Measurements from ENCODE around the gene IL17RD.

The IL17RD gene

DNA sequence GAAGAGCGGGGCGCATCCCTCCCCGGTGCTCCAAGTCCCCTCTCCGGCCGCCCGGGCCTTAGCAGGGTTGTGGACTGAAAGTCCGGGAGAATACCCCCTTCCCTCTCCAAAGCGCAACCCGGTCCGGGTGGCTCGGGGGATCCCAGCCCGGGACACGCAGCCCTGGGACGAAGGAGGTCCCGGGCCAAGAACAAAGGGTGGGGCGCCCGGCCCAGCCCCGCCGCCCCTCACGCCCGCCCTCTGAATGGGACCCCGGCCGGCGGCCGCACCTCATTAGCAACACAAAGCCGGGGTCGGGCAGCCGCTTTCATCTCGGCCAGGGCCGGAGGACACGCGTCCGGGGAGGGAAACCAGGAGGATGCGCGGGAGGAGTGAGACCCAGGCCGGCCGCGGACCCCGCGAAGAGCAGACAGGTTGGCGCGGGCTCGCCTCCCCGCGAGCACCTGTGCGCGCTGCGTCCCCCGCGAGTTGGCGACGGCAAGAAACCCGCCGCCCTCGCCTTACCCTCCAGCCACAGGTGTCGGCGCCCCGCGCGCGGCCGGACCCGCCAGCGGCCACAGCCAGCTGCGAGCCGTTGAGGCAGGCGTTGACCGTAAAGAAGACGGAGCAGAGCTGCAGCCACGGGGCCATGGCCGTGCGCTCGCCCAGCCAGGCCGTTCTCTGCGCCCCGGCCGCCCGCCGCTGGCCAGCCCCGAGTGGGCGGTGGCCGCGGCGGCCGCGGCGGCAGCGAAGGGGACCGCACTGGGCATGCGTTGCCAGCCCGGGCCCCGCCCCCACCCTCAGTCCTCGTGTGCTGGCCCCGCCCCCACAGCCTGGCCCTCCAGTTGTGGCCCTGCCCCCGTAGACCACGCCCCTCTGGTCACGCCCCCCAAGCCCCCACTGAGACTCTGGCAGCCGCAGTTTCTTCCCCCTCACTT lies at the start of gene IL17RD:
IL17RD (minus strand) TSS at position 697 of the 917 bp plus-strand sequence; CDS start at position 630, 67 bp downstream.
- in situ Hi-C loops (cut with MboI; ENCODE audit: low sequenced_read_pairs): no loop called here

DNA sequence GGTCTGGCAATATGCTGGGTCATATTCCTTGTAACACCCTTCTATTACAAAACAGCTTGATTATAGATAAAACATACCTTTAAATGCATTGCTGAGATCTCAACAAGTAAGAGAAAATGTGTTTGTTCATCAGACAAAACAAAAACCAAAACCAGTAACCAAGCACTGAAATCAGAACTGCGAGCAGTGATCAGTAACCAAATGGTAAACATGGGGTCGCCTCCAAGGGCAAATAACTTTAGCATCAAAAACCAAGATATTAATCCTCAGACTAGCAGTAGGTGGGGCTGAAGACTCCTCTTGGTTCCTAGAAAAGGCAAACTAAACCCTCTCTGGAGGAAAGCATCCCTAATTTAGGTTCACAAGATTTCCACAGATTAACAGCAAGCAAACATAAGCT lies 41.3 kb upstream of the IL17RD start:
- in situ Hi-C loops (cut with MboI; ENCODE audit: low sequenced_read_pairs): no loop called here

DNA sequence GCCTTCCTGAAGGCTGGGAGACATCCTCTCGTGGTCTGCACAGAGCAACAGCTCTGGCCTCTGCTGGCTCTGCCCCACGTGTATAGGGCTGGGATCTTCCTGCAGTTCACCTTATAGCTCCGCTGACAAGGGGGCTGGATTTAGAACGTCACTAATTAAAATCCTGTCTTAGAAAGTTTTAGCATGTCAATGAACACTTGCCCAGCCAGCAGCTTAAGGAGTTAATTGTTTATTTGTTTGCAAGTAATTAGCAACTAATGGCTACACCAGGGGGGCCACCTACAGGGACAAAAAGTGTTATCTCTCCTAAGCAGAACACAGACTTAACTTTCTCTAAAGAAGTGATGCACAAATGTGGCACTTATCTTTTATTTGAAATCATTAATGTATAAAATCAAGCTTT lies 34.7 kb upstream of the IL17RD start, which contains the start of gene HESX1:
HESX1 (minus strand) TSS at position 84 of the 403 bp plus-strand sequence; CDS start at position 24, 60 bp downstream.
- in situ Hi-C loops (cut with MboI; ENCODE audit: low sequenced_read_pairs): no loop called here

DNA sequence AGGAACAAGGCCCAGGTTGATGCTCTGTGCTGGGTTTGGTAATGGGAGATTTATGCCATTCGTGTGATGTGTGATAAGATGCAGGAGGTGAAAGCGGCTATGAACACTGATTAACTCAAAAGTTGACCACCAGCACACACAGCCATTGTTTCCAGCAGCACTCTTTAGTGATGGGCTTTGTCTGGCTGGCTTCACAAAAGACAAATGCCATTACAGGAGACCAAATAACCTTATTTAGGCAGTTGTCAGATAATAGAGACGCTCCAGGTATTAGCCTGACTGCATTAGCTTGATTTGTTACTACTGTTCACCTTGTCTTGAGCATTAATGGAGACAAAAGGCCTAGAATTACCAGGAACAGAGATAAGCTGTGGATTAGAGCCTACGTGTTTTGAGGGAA lies 29.5 kb upstream of the IL17RD start:
- in situ Hi-C loops (cut with MboI; ENCODE audit: low sequenced_read_pairs): no loop called here

DNA sequence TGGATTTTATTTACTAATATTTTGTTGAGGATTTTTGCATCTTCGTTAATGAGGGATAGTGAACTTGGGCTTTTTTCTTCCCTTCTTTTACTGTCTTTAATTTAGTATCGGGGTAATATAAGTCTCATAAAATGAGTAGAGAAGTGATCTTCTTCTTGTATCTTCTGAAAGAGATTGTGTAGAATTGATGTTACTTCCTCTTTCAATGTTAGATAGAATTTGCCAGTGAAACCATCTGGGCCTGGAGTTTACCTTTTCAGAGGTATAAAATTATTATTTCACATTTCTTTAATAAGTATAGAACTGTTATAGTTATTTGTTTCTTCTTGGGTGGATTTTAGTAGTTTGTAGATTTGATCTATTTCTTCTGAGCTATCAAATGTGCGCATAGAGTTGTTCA lies 26.9 kb upstream of the IL17RD start:
- in situ Hi-C loops (cut with MboI; ENCODE audit: low sequenced_read_pairs): no loop called here

DNA sequence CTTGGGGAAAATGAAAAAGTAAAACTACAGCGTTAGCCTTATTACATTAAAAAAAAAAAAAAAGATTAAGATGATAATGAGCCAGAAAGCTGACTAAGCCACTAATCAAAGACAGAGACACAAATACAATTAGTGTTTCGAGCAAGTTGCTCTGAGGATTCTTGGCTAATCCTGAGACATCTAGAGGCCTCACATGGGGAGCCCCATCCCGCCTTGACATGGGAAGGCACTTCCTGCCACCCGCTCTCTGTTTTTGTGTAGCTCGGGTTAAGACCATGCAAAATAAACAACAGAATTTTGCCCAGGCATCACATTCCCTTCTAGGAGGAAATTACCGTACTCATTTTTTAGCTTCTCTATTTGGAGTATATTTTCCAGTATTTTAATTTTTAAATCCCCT lies 19.4 kb upstream of the IL17RD start:
- in situ Hi-C loops (cut with MboI; ENCODE audit: low sequenced_read_pairs): no loop called here

DNA sequence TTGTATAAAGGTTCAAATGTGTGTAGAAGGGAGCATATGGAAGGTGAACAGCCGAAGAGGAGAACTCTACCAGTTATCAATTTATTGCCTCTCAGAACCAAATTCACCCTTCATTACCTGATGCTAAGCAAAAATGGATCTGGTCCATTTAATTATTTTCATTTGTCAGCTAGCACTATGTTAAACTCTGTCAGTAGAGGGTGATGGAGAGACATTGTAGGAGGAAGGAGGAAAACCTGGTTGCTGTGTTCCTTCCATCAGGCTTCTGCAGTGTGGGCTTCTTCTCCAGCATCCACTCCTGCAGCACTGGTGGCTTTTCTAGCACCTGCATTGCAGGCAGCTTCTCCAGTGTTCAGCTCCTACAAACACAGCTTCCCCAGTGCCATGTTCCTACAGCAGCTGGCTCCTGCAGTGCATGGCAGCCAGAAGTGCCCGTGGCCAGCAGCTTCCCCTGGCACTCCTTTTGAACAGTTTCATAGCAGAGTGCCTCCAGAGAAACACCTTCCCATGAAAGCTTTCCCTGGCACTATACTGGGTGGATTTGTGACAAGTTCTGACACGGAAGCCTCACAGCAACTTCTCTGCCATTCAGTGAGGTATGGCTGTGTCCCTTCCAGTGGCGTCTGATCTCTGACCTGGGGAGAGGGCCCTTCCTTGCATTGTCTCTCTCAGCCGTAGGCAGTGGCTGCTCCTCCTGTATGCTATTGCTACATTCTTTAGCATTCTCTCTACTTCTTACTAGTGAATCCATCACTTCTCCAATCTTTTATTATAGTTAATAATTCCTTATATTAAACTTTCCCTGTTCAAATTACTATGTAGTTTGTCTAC lies 14.6 kb upstream of the IL17RD start:
- in situ Hi-C loops (cut with MboI; ENCODE audit: low sequenced_read_pairs): no loop called here

DNA sequence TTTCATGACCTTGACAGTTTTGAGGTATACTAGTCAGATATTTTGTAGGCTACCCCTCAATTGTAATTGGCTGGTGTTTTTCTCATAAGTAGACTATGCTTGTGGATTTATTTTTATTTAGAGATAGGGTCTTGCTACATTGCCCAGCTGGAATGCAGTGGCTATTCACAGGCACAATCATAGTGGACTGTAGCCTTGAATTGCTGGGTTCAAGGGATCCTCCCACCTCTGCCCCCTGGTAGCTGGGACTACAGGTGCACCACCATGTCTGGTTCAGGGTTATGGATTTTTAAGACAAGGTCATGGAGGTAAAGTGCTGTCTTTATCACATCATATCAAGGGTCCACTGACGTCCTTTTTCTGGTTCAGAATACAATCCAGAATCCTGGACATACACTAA lies 10.9 kb upstream of the IL17RD start:
- in situ Hi-C loops (cut with MboI; ENCODE audit: low sequenced_read_pairs): no loop called here

DNA sequence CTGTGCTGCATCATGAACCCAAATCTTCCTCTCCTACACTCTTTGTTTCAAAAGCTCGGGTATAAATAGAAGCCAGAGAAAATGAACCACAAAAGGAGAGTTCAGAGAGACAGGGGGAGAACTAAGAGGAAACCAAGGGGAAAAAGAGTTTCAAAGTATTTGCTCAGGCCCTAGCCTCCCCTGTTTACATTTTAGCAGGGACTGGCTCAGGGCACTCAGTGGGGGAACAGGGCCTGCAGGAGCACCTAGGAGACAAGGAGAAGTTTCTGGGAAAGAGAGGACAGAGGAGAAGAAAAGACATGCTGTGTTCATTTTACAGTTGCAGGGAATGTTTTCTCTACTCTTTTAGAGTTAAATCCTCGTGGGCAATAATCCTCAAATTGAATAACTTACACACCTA lies 8.5 kb upstream of the IL17RD start:
- in situ Hi-C loops (cut with MboI; ENCODE audit: low sequenced_read_pairs): no loop called here

DNA sequence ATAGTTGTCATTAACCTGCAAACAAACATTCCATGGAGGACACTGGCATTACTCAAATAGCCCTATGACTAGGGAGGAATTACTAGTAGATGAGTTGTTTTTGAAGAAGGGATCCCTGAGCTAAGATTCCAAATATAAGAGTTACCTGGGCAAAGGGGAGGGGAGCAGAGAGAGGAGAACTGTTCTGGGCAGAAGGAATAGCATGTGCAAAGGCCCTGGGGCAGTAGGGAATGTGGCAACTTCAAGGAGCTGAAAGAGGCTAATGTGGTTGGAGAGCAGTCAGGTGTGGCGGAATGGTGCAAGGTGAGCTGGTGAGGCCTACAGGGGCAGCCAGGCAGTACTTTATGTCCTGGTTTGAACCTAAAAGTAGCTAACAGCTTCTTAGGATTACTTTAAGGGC lies 5.8 kb upstream of the IL17RD start:
- in situ Hi-C loops (cut with MboI; ENCODE audit: low sequenced_read_pairs): no loop called here

DNA sequence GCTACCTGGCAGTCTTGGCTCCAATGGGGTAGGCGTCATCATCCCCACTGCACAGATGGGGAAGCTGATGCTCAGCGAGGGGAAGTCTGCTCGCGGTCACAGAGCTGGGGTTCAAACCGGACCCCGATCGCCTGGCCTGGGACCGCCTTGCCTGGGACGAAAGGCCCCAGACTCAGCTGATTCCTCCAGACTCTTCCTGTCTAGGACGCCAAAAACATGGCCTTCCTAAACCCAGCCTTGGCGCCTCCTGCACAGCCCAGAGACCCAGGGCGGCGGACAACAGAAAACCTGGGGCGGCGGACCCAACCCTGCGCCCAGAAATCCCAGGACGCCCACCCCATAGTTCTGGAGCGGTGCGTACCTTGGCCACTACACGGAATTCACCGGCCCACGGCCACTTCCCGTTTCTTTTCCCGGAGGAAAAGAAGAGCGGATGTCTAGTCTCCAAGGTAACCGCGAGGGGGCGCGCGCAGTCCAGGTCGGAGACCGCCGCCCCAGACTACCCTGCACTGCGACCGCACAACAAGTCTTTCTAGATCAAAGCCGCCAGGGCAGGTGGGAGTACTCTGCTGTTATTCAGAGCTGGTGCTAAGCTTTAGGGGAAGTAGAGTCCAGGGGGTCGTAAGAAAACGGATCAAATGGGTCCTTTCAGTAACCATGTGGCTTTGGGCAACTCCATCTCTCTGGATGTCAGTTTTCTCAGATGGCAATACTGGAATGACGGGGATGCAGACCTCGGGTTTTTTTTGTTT lies 4.9 kb upstream of the IL17RD start:
- in situ Hi-C loops (cut with MboI; ENCODE audit: low sequenced_read_pairs): no loop called here

DNA sequence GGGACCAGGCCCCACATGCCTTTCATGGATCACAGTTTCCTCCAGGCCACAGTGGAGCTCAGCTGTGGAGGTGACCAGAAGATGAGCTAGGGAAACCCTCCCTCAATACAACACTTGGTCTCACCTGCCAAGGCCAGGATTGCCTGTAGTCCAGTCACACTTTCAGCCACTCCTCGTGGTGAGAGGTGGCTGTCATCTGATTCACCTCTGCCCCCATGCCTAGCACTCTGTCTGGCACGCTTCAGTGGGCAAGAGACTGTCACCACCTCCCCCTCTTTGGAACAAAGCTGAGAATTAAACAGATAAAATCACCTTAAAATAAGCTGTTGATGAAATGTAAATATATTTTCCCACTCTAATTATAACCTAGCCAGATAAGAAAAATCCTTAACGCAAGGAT lies 4.0 kb upstream of the IL17RD start:
- in situ Hi-C loops (cut with MboI; ENCODE audit: low sequenced_read_pairs): no loop called here

DNA sequence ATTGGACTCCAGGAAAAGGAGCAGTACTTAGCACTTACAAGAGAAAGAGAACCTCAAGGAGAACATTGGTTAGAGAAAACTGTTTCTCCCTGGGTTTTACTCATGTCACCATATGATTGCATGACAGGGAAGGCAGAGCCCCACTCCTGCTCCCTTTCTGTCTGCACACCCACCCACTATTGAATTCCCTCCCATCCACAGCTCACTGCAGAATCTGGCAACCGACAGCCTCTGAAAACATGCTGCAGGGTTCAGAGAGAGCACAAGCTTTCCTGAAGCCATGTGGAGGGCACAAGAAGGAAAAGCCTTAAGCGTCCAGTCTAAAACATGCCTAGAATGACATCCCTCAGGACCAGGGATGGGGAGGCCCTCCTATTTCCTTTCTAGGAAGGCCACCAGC lies 3.0 kb upstream of the IL17RD start:
- in situ Hi-C loops (cut with MboI; ENCODE audit: low sequenced_read_pairs): no loop called here

DNA sequence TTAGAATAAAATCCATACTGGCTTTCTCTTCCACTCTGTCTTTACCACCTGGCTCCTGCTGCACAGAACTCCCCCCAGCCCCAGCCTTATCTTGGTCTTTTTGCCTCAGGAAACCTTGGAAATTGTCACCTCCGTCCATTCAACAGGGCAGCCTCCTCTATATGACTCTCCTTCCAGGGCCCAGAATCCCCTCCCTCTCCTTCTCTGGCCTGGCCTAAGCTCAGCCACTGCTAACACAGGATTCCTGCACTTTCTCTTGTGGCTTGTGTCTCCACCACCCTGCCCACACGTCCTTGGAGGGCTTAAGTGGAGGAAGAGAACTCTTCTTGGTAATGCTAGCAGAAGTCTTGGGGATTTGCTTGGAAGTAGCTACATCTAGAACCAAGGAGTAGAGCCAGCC lies 1.5 kb upstream of the IL17RD start:
- in situ Hi-C loops (cut with MboI; ENCODE audit: low sequenced_read_pairs): no loop called here

DNA sequence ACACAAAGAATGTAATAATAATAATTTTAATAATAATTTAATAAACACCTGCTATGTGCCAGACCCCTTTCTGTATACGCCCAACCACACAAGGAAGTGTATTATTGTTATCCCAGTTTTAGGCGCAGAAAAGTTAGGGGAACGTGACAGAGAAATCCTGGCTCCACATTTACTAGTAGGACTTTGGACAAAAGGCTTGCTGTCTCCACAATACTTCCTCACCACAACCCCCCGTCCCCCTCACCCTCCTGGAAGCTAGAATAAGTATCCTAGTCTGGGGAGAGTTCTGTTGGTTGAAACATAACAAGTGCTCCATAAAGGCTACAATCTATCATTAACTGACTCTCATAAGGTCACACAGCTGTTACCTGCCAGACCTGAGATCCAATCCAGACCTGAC lies 488 bp upstream of the IL17RD start:
- in situ Hi-C loops (cut with MboI; ENCODE audit: low sequenced_read_pairs): no loop called here

DNA sequence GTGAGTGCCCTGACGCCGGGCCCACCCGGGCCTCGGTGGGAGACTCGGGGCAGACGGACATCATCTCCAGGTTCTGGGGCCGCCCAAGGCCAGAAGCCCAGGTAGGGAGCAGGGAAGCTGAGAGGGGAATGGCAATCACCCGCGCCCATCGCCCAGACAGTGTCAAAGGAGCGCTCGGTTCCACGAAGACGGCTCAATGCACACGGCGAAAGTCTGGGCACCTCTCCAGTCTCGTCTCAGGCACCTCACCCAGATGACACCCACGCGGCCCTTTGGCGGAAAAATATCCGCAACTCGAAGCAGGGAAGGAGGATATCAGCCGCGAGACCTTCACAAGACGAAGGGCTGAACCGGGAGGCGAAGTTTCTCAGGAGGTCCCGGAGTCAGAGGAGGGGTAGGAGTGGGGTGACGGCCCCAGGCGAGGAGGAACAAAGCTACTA lies 916 bp downstream of the IL17RD start:
- in situ Hi-C loops (cut with MboI; ENCODE audit: low sequenced_read_pairs): no loop called here

DNA sequence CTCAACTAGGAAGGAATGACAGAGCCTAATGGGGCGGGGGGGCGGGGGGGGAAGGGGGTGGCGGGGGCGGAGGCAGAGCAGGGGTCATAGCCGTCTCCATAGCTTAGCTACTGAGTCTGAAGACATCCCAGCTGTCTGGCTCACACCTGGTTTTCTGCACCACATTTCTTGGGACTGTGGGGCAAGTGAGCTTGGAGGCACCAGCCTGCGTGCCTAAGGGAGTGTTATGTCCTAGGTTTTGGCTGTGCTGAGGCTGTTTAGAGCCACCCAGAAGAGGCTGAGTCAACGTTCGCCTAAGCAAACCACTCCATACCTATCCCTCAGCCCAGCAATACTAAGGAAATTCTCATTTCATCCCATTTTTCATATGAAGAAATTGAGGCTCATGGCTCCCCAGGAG lies 1.4 kb downstream of the IL17RD start:
- in situ Hi-C loops (cut with MboI; ENCODE audit: low sequenced_read_pairs): no loop called here

DNA sequence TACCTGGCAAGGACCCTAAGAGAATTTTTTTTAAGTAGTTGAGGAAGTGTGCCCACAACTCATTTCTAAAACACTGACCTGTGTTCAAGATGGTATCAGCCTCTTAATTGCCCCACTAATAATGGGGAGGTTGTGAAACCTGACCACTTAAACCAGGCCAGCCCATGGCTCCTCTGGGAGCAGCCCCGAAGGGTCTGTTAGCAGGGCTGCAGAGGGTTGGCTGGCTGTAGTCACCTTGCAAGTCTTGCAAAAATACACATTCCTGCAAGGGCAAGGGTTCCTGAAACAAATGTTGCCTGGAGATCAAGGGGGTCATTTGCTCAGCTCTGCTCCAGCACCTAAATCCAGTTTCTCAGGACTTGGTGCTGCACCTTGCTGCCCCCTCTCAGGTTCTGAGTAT lies 3.2 kb downstream of the IL17RD start:
- in situ Hi-C loops (cut with MboI; ENCODE audit: low sequenced_read_pairs): no loop called here

DNA sequence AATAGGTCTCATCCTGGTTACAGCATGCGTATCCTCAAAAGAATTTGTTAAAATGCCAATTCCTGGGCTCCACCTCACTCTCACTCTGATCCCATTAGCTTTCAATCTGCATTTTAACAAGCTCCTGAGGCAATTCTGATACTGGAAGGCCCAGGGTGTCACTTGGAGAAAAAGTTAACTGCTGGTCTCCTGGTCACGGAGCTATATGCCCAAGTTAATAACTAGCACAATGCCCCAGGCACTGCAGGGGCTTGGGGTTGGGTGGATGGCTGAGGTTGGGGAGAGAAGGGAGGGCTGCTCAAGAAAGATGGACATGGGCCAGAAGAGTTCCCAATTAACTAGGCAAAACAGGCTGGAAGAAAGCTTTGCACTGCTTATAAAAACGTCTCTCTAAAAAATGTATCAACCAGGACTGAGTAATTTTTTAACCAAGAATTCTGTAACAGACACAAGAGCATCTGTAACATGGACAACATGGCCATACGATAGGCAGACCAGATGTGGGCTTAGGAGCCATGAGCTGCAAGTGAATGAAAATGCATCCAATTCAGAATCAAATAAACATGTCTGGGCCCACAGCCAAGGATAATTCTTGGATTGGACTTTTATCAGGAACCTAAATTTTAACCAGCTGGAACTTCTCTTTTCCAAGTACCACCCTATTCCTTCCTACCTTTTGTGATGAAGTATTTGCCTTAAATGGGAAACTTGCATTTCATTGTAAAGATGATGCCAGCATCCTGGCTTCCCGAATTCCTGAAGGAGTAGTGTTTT lies 4.2 kb downstream of the IL17RD start:
- in situ Hi-C loops (cut with MboI; ENCODE audit: low sequenced_read_pairs): no loop called here

DNA sequence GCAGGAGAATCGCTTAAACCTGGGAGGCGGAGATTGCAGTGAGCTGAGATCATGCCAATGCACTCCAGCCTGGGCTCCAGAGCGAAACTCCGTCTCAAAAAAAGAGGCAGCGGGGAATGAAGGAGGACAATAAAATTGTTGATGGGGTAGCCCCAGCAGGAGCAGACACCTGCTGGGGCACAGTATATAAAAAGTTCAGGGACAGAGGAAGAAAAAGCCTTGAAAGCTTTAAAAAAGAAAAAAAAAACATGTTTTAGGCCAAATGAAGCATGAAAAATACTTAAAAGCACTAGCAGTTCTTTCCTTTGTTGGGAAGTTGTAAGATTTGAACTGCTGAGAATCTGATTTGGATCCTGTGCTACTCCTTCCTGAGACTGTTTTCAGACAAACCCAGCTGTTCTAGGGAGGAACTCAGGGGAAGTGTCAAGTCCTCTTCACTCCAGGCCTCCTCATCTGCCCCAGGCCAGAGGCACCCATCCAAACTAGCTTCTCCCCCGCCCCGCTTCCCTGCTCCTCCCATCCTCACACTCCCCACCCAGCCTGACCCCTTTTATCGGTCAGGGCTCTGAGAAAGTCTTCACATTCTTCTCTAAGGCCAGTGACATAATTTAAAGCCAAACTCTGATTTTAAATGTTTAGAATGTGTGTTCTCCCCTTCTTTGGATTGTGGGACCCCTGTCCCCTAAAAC lies 4.9 kb downstream of the IL17RD start:
- in situ Hi-C loops (cut with MboI; ENCODE audit: low sequenced_read_pairs): no loop called here
